IMR-90 (cell line): ENCODE results near the gene ADGRV1. TPM values are rescaled to one million over a fixed set of nuclear protein-coding genes. Genes with fewer than 3 reads are reported as not detected.

Source experiments
- ATAC-seq: fragments of 200-7000 bp; cut with Tn5 transposase; 2 replicates; pipeline ENCODE4 v1.9.1; 2020; ENCODE audit warnings: low read depth, mild to moderate bottlenecking, moderate library complexity
- BruUV-seq: library from RNA; stranded (reverse); fragments of 400-500 nt; replicated peaks from 2 replicates; lab custom pipeline; 2021; lab: Mats Ljungman, UMichigan
- CTCF ChIA-PET: fragments of 300-600 bp; formaldehyde crosslinking; extraction: SDS; loops from one replicate; lab custom pipeline; 2021; ENCODE audit warnings: antibody characterized with exemption; lab: Yijun Ruan, JAX
- POLR2A ChIA-PET: fragments of 300-600 bp; sonication (Branson Sonifier 250); formaldehyde crosslinking; loops from one replicate; lab custom pipeline; 2022; ENCODE audit warnings: antibody characterized with exemption; ENCODE audit not compliant: unreplicated experiment; lab: Charles Lee
- DNase-seq: peaks from one replicate; pipeline ENCODE4 v3.0.0; 2013
- H2AFZ ChIP-seq: replicated peaks from 2 replicates; pipeline ENCODE3; 2013; ENCODE audit warnings: low read length, mild to moderate bottlenecking; ENCODE audit not compliant: poor library complexity
- H2AK5ac ChIP-seq: 2 replicates; pipeline ENCODE4 v1.6.1; 2013; ENCODE audit warnings: low read depth, low read length, inconsistent platforms
- H2AK9ac ChIP-seq: replicated peaks from 2 replicates; pipeline ENCODE3; 2013; ENCODE audit warnings: mild to moderate bottlenecking, low read depth, low read length, moderate library complexity; ENCODE audit not compliant: poor library complexity
- H2BK120ac ChIP-seq: 2 replicates; pipeline ENCODE4 v1.6.1; 2013; ENCODE audit warnings: low read depth, low read length, inconsistent platforms
- H2BK15ac ChIP-seq: 3 replicates; pipeline ENCODE4 v1.6.1; 2013; ENCODE audit warnings: low read depth, low read length, inconsistent platforms
- H2BK20ac ChIP-seq: 2 replicates; pipeline ENCODE4 v1.6.1; 2013; ENCODE audit warnings: low read depth, mild to moderate bottlenecking, inconsistent platforms, low read length, moderate library complexity
- H2BK5ac ChIP-seq: 2 replicates; pipeline ENCODE4 v1.6.1; 2013; ENCODE audit warnings: mild to moderate bottlenecking, low read depth, low read length, inconsistent platforms; ENCODE audit not compliant: poor library complexity, severe bottlenecking
- H3K14ac ChIP-seq: replicated peaks from 2 replicates; pipeline ENCODE4 v1.6.1; 2013; ENCODE audit warnings: low read depth, low read length, inconsistent platforms
- H3K18ac ChIP-seq: 2 replicates; pipeline ENCODE4 v1.6.1; 2013; ENCODE audit warnings: low read depth, low read length, control low read depth
- H3K23ac ChIP-seq: 2 replicates; pipeline ENCODE4 v1.6.1; 2013; ENCODE audit warnings: low read depth, low read length, inconsistent platforms
- H3K27ac ChIP-seq: 2 replicates; pipeline ENCODE4 v1.5.1; 2013; ENCODE audit warnings: mild to moderate bottlenecking, control low read depth, low read length; ENCODE audit not compliant: insufficient read depth
- H3K27me3 ChIP-seq: 2 replicates; pipeline ENCODE4 v1.6.1; 2013; ENCODE audit warnings: low read length; ENCODE audit not compliant: control insufficient read depth, insufficient read depth
- H3K36me3 ChIP-seq: 2 replicates; pipeline ENCODE4 v1.6.1; 2013; ENCODE audit warnings: low read length, mixed read lengths; ENCODE audit not compliant: control insufficient read depth, insufficient read depth
- H3K4ac ChIP-seq: 2 replicates; pipeline ENCODE4 v1.6.1; 2013; ENCODE audit warnings: low read depth, low read length, inconsistent platforms
- H3K4me1 ChIP-seq: 2 replicates; pipeline ENCODE4 v1.6.1; 2013; ENCODE audit warnings: low read length, mixed read lengths; ENCODE audit not compliant: control insufficient read depth, insufficient read depth
- H3K4me2 ChIP-seq: 2 replicates; pipeline ENCODE4 v1.6.1; 2013; ENCODE audit warnings: low read depth, mild to moderate bottlenecking, control low read depth, low read length, moderate library complexity
- H3K4me3 ChIP-seq: 2 replicates; pipeline ENCODE4 v1.5.1; 2013; ENCODE audit warnings: low read depth, mild to moderate bottlenecking, control low read depth, low read length, moderate library complexity; ENCODE audit not compliant: insufficient read depth
- H3K56ac ChIP-seq: 2 replicates; pipeline ENCODE4 v1.6.1; 2013; ENCODE audit warnings: low read length, inconsistent platforms; ENCODE audit not compliant: insufficient read depth; ENCODE audit errors: extremely low read depth
- H3K79me1 ChIP-seq, 2 experiments: 2 replicates each; pipeline ENCODE4 v1.6.1; 2013; ENCODE audit warnings: low read length in 2 of 2, inconsistent platforms in 1 of 2, low read depth in 1 of 2
- H3K9ac ChIP-seq: 2 replicates; pipeline ENCODE4 v1.6.1; 2013; ENCODE audit warnings: low read depth, low read length, control low read depth
- H3K9me1 ChIP-seq: 2 replicates; pipeline ENCODE4 v1.6.1; 2013; ENCODE audit warnings: low read length, inconsistent platforms; ENCODE audit not compliant: insufficient read depth
- H3K9me3 ChIP-seq: 2 replicates; pipeline ENCODE4 v1.6.1; 2013; ENCODE audit warnings: low read length; ENCODE audit not compliant: control insufficient read depth, insufficient read depth
- H4K20me1 ChIP-seq: 2 replicates; pipeline ENCODE4 v1.6.1; 2013; ENCODE audit warnings: low read length, inconsistent platforms; ENCODE audit not compliant: insufficient read depth
- H4K5ac ChIP-seq: 2 replicates; pipeline ENCODE4 v1.6.1; 2013; ENCODE audit warnings: mild to moderate bottlenecking, low read depth, low read length, control low read depth
- H4K8ac ChIP-seq, 2 experiments: 2 replicates each; pipeline ENCODE4 v1.6.1; 2013; ENCODE audit warnings: low read depth in 2 of 2, low read length in 2 of 2, control low read depth in 1 of 2, inconsistent platforms in 1 of 2
- H4K91ac ChIP-seq: 2 replicates; pipeline ENCODE4 v1.6.1; 2013; ENCODE audit warnings: low read depth, low read length, inconsistent platforms; ENCODE audit not compliant: insufficient read depth
- BHLHE40 ChIP-seq: fragments of 150-350 bp; IDR thresholded peaks from 2 replicates; pipeline ENCODE4 v1.6.1; 2016; ENCODE audit warnings: mild to moderate bottlenecking, low read depth, low read length
- CEBPB ChIP-seq: IDR thresholded peaks from 2 replicates; pipeline ENCODE4 v1.6.1; 2012; ENCODE audit warnings: low read depth, low read length, improper control_type of control experiment
- CHD1 ChIP-seq: IDR thresholded peaks from 2 replicates; pipeline ENCODE4 v1.6.1; 2012; ENCODE audit warnings: low read depth, low read length, improper control_type of control experiment
- CTCF ChIP-seq: conservative IDR thresholded peaks from 2 replicates; pipeline ENCODE4 v1.5.1; 2012; ENCODE audit warnings: mild to moderate bottlenecking, low read depth, low read length, improper control_type of control experiment
- ELK1 ChIP-seq: fragments of 150-350 bp; IDR thresholded peaks from 2 replicates; pipeline ENCODE4 v1.6.1; 2016; ENCODE audit warnings: low read depth, mild to moderate bottlenecking, low read length, moderate library complexity, borderline replicate concordance
- FOS ChIP-seq: fragments of 150-350 bp; IDR thresholded peaks from 2 replicates; pipeline ENCODE4 v1.6.1; 2016; ENCODE audit warnings: low read depth, low read length
- MAFK ChIP-seq: IDR thresholded peaks from 2 replicates; pipeline ENCODE4 v1.6.1; 2012; ENCODE audit warnings: low read depth, low read length, improper control_type of control experiment
- MAZ ChIP-seq: IDR thresholded peaks from 2 replicates; pipeline ENCODE4 v1.6.1; 2012; ENCODE audit warnings: low read depth, mild to moderate bottlenecking, low read length, improper control_type of control experiment, moderate library complexity, borderline replicate concordance
- MXI1 ChIP-seq: IDR thresholded peaks from 2 replicates; pipeline ENCODE4 v1.6.1; 2012; ENCODE audit warnings: low read depth, mild to moderate bottlenecking, low read length, moderate library complexity, borderline replicate concordance
- NFE2L2 ChIP-seq: fragments of 150-350 bp; IDR thresholded peaks from 2 replicates; pipeline ENCODE4 v1.6.1; 2016; ENCODE audit warnings: low read depth, mild to moderate bottlenecking, low read length
- POLR2A ChIP-seq: IDR thresholded peaks from 2 replicates; pipeline ENCODE4 v1.6.1; 2012; ENCODE audit warnings: mild to moderate bottlenecking, low read depth, low read length
- RAD21 ChIP-seq: IDR thresholded peaks from 2 replicates; pipeline ENCODE4 v1.6.1; 2012; ENCODE audit warnings: low read length, improper control_type of control experiment
- RCOR1 ChIP-seq: IDR thresholded peaks from 2 replicates; pipeline ENCODE4 v1.6.1; 2012; ENCODE audit warnings: mild to moderate bottlenecking, low read length, improper control_type of control experiment; ENCODE audit not compliant: insufficient replicate concordance
- RFX5 ChIP-seq: IDR thresholded peaks from 2 replicates; pipeline ENCODE4 v1.8.0; 2012; ENCODE audit warnings: low read depth, mild to moderate bottlenecking, low read length, moderate library complexity
- SMC3 ChIP-seq: fragments of 150-350 bp; IDR thresholded peaks from 2 replicates; pipeline ENCODE4 v1.6.1; 2016; ENCODE audit warnings: low read depth, mild to moderate bottlenecking, antibody characterized with exemption, low read length, moderate library complexity
- USF2 ChIP-seq: fragments of 150-350 bp; IDR thresholded peaks from 2 replicates; pipeline ENCODE4 v1.6.1; 2017; ENCODE audit warnings: mild to moderate bottlenecking, antibody characterized with exemption, low read length, low read depth
- WGBS, 2 experiments: methylation state at CpG; one replicate each; pipeline versions ENCODE4 v1.1.5 to v1.1.7; 2013; ENCODE audit warnings: missing lambda C conversion rate in 2 of 2; ENCODE audit not compliant: insufficient read length in 1 of 2; ENCODE audit errors: extremely low coverage in 2 of 2; 5-methylcytosine and 5-hydroxymethylcytosine counted together
- dilution Hi-C: fragments of 300-500 bp; cut with HindIII; formaldehyde crosslinking; loops from one replicate; pipeline ENCODE4 v1.14.3; 2018; ENCODE audit warnings: low sequenced_read_pairs; ENCODE audit not compliant: unreplicated experiment
- in situ Hi-C: fragments of 300-500 bp; cut with MboI; formaldehyde crosslinking; loops from 3 replicates; pipeline ENCODE4 v1.14.3; 2019; ENCODE audit warnings: low sequenced_read_pairs, inconsistent platforms, mixed read lengths
- intact Hi-C: fragments of 100-400 bp; cut with micrococcal nuclease; formaldehyde crosslinking; loops from 2 replicates; pipeline ENCODE4 v1.10.0; 2022
- polyA plus RNA-seq, 3 experiments: library from polyadenylated mRNA; depleted of rRNA; stranded (reverse); fragments of >200 nt; gene quantifications; 2 replicates each; pipeline ENCODE4 v1.2.3, GENCODE V29; 2012; ENCODE audit warnings: low replicate concordance in 1 of 3
- total RNA-seq: library from RNA; depleted of rRNA; stranded (reverse); fragments of >200 nt; gene quantifications from 2 replicates; pipeline ENCODE4 v1.2.3, GENCODE V29; 2012

Gene ADGRV1
- total and polyA plus RNA-seq, 2 of the 4 experiments (the other 2 are of a cell fraction) = under 0.01 TPM; not detected in 1

GRCh38 chr5:90741022-90741564 lies 182.5 kb downstream of the ADGRV1 start:
- Histone ChIP-seq H2AK5ac (no peak overlapping the region), H3K9me1 (no peaks in the 10 kb centered on the region), H2AK9ac (no peak overlapping the region), H2BK120ac (no peak overlapping the region), H3K4me2 (no peak overlapping the region), H3K36me3 (no peaks in the 10 kb centered on the region), H3K23ac (no peak overlapping the region), H2BK20ac (no peak overlapping the region), H2BK5ac (no peak overlapping the region), H3K4ac (no peak overlapping the region), H3K27ac (no peak overlapping the region), H3K4me3 (no peak overlapping the region), H4K5ac (no peak overlapping the region), H3K27me3 (no peaks in the 10 kb centered on the region), H3K79me1 (no peaks in the 10 kb centered on the region), H3K18ac (no peak overlapping the region), H4K91ac (no peak overlapping the region), H3K9me3 (no peaks in the 10 kb centered on the region), H3K14ac (no peak overlapping the region), H2AFZ (no peak overlapping the region), H3K4me1 (no peaks in the 10 kb centered on the region), H2BK15ac (no peak overlapping the region), H4K20me1 (no peaks in the 10 kb centered on the region), H4K8ac (no peak overlapping the region), H3K9ac (no peak overlapping the region), H3K56ac (no peak overlapping the region)
- CTCF ChIA-PET = no interaction called here
- no peak for TF ChIP-seq MAZ
- TF ChIP-seq USF2 = no peak
- TF ChIP-seq RAD21 = no peak
- TF ChIP-seq MAFK = no peak
- no peak for TF ChIP-seq RFX5
- TF ChIP-seq NFE2L2 = no peak
- TF ChIP-seq SMC3 = no peak
- TF ChIP-seq FOS = no peak
- TF ChIP-seq CEBPB = no peak
- TF ChIP-seq BHLHE40 = no peak
- TF ChIP-seq CTCF = no peak
- no peak for TF ChIP-seq MXI1
- no peak for TF ChIP-seq POLR2A
- no peak for TF ChIP-seq RCOR1
- TF ChIP-seq CHD1 = no peak
- no peak for TF ChIP-seq ELK1
- intact Hi-C loops = no loop called here
- DNase-seq (no peak), ATAC-seq (no peak)
- POLR2A ChIA-PET = no interaction called here
- in situ Hi-C loops = no loop called here
- no CpG with 5 or more reads among the region's 2 CpGs for WGBS, 2 experiments
- no TSS peak for BruUV-seq
- dilution Hi-C loops = no loop called here
